ENCODE measurements around the gene OBSCN. TPM values are rescaled to one million over a fixed set of nuclear protein-coding genes. Genes with fewer than 3 reads are reported as not detected.
A peak's percentile ranks its signal among the peaks of the same experiment; 100 is the strongest.

The OBSCN gene
- total RNA-seq, 1 donor from 2014 or later, result 316 TPM

DNA sequence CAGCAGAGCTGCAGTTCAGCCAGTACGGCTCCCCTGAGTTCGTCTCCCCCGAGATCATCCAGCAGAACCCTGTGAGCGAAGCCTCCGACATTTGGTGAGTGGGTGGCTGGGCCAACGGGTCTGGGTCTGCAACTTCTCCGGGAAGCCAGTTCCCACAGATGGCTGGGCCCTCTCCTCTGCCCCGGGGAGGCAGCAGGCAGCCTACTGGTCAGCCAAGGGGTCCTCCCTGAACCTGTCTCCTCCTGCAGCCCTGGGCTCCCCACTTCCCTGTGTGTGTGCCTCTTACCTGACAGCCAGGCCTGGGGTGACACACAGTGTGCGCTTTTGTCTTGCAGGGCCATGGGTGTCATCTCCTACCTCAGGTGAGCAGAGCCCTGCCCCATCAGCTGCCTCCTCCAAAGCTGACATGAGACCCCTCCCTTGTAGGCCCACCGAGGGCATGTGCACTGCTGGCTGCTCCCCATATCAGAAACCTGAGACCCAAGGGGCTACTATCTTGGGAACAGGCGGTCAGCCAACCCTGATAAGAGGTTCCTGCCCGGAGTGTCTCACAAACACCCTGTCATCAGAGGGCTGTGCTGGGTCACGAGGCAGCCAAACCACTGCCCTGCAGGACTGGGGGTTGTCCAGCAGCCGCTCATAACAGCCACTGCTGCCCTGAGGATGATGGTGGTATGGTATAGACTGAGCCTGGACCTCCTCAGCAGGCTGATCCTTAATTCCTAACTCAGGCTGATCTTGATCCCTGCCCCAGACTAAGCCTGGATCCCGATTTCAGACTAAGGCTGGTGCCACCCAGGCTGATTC, 161.2 kb downstream of the OBSCN start:
- Histone ChIP-seq H3K36me3 (peaks cover 7% of the 10 kb centered on the region), H3K27ac (replicated peaks) (peak overlapping the region; percentile 95)
- intact Hi-C loops (cut with micrococcal nuclease), result no loop called here

DNA sequence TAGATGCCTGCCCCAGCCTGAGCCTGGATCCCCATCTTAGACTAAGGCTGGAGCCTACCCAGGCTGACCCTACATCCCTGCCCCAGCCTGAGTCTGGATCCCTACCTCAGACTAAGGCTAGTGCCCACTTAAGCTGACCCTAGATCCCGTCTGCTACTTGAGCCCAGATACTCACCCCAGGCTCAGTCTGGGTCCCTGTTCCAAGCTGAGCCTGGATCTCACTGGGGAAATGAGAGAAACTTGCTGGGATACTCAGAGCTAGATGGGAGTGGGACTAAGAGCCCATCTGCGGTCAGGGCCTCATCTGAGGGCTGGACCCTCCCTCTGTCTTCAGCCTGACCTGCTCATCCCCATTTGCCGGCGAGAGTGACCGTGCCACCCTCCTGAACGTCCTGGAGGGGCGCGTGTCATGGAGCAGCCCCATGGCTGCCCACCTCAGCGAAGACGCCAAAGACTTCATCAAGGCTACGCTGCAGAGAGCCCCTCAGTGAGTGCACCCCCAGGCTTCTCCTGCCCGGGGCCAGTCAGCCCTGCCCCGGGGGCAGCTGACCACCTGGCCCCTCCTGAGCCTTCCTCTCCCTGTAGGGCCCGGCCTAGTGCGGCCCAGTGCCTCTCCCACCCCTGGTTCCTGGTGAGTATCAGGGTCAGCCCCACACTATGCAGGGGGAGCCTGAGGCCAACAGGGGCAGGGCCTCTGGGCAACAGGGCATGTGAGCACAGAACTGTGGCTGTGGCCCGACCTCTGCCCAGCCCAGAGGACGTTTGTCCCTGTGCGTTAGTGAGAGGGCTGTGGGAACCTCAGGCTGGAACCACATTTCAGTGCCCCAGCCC, 162.0 kb downstream of the OBSCN start:
- intact Hi-C loops (cut with micrococcal nuclease), result no loop called here
- DNase-seq, result no peak
- Histone ChIP-seq H3K27me3 (ENCODE audit: low read depth) (peaks cover 32% of the 10 kb centered on the region), H3K27ac (replicated peaks) (peak overlapping the region; percentile 95), H3K4me1 (peaks cover 76% of the 10 kb centered on the region), H3K36me3 (peaks cover under 1% of the 10 kb centered on the region), H3K9me3 (replicated peaks) (no peaks in the 10 kb centered on the region), H3K4me3 (peak overlapping the region; percentile 67)
- TF ChIP-seq, protein P1, sequence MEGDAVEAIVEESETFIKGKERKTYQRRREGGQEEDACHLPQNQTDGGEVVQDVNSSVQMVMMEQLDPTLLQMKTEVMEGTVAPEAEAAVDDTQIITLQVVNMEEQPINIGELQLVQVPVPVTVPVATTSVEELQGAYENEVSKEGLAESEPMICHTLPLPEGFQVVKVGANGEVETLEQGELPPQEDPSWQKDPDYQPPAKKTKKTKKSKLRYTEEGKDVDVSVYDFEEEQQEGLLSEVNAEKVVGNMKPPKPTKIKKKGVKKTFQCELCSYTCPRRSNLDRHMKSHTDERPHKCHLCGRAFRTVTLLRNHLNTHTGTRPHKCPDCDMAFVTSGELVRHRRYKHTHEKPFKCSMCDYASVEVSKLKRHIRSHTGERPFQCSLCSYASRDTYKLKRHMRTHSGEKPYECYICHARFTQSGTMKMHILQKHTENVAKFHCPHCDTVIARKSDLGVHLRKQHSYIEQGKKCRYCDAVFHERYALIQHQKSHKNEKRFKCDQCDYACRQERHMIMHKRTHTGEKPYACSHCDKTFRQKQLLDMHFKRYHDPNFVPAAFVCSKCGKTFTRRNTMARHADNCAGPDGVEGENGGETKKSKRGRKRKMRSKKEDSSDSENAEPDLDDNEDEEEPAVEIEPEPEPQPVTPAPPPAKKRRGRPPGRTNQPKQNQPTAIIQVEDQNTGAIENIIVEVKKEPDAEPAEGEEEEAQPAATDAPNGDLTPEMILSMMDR (IDR thresholded peaks at IDR 0.05; ENCODE audit: borderline replicate concordance), result no peak

More for the DNA sequence above, 161.2 kb downstream of the OBSCN start:
- H3K4me3 ChIP-seq, result peak overlapping the region; percentile 67
- H3K27me3 ChIP-seq (ENCODE audit: low read depth), result peaks cover 32% of the 10 kb centered on the region
- peaks cover 75% of the 10 kb centered on the region for H3K4me1 ChIP-seq
- TF ChIP-seq, protein P1 (IDR thresholded peaks at IDR 0.05; ENCODE audit: borderline replicate concordance), result no peak
- peak; percentile 84 for DNase-seq
- H3K9me3 ChIP-seq (replicated peaks), result no peaks in the 10 kb centered on the region

DNA sequence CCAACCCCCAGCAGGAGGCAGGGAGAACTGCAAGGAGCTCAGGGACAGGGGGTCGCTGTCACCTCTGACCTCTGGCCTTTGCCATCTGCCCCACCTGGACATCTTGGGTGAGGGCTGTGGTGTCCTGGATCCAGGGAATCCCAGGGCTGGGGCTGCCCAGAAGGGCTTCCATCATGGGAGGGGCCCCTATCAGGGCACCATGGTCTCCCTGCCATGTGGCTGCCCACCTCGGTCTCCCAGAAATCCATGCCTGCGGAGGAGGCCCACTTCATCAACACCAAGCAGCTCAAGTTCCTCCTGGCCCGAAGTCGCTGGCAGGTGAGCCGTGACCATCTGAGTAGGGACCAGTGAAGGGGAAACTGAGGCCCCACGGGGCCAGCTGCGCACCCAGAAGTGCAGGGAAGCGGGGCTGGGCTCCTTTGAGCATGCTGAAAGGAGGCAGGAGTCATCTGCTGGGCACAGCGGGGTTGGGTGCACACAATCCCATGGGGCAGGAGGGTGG, 162.6 kb downstream of the OBSCN start:
- Histone ChIP-seq H3K4me3 (peak overlapping the region; percentile 67), H3K27ac (replicated peaks) (peak overlapping the region; percentile 95), H3K36me3 (peaks cover 4% of the 10 kb centered on the region), H3K9me3 (replicated peaks) (no peaks in the 10 kb centered on the region), H3K4me1 (peaks cover 76% of the 10 kb centered on the region), H3K27me3 (ENCODE audit: low read depth) (peaks cover 32% of the 10 kb centered on the region)
- intact Hi-C loops (cut with micrococcal nuclease), result no loop called here
- DNase-seq, result no peak
- TF ChIP-seq, protein P1 (IDR thresholded peaks at IDR 0.05; ENCODE audit: borderline replicate concordance), result no peak

DNA sequence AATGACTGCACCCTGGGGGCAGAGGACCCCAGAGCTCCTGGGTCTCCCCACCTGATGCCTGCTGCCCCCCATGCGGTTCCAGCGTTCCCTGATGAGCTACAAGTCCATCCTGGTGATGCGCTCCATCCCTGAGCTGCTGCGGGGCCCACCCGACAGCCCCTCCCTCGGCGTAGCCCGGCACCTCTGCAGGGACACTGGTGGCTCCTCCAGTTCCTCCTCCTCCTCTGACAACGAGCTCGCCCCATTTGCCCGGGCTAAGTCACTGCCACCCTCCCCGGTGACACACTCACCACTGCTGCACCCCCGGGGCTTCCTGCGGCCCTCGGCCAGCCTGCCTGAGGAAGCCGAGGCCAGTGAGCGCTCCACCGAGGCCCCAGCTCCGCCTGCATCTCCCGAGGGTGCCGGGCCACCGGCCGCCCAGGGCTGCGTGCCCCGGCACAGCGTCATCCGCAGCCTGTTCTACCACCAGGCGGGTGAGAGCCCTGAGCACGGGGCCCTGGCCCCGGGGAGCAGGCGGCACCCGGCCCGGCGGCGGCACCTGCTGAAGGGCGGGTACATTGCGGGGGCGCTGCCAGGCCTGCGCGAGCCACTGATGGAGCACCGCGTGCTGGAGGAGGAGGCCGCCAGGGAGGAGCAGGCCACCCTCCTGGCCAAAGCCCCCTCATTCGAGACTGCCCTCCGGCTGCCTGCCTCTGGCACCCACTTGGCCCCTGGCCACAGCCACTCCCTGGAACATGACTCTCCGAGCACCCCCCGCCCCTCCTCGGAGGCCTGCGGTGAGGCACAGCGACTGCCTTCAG, 163.3 kb downstream of the OBSCN start:
- DNase-seq, result peak; percentile 82
- peak overlapping the region; percentile 67 for H3K4me3 ChIP-seq
- peaks cover 31% of the 10 kb centered on the region for H3K27me3 ChIP-seq (ENCODE audit: low read depth)
- no peaks in the 10 kb centered on the region for H3K9me3 ChIP-seq (replicated peaks)
- TF ChIP-seq, protein P1 (IDR thresholded peaks at IDR 0.05; ENCODE audit: borderline replicate concordance), result no peak
- H3K4me1 ChIP-seq, result peaks cover 76% of the 10 kb centered on the region
- intact Hi-C loops (cut with micrococcal nuclease), result no loop called here
- peak overlapping the region; percentile 95 for H3K27ac ChIP-seq (replicated peaks)
- peaks cover 11% of the 10 kb centered on the region for H3K36me3 ChIP-seq

DNA sequence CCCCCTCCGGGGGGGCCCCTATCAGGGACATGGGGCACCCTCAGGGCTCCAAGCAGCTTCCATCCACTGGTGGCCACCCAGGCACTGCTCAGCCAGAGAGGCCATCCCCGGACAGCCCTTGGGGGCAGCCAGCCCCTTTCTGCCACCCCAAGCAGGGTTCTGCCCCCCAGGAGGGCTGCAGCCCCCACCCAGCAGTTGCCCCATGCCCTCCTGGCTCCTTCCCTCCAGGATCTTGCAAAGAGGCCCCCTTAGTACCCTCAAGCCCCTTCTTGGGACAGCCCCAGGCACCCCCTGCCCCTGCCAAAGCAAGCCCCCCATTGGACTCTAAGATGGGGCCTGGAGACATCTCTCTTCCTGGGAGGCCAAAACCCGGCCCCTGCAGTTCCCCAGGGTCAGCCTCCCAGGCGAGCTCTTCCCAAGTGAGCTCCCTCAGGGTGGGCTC, 163.9 kb downstream of the OBSCN start:
- intact Hi-C loops (cut with micrococcal nuclease), result no loop called here
- Histone ChIP-seq H3K4me3 (peak overlapping the region; percentile 67), H3K27me3 (ENCODE audit: low read depth) (peaks cover 28% of the 10 kb centered on the region), H3K27ac (replicated peaks) (peak overlapping the region; percentile 95), H3K4me1 (peaks cover 74% of the 10 kb centered on the region), H3K9me3 (replicated peaks) (no peaks in the 10 kb centered on the region), H3K36me3 (peaks cover 17% of the 10 kb centered on the region)
- TF ChIP-seq, protein P1 (IDR thresholded peaks at IDR 0.05; ENCODE audit: borderline replicate concordance), result no peak
- DNase-seq, result no peak

All from left ventricle myocardium inferior (tissue), 1 donor.